GM12878 (cell line): ENCODE results near the gene KRR1. TPM values are rescaled to one million over a fixed set of nuclear protein-coding genes. Genes with fewer than 3 reads are reported as not detected.

Experiments used
- ATAC-seq: fragments of 200-7000 bp; cut with Tn5 transposase; 3 replicates; pipeline ENCODE4 v1.9.1; 2020; ENCODE audit warnings: mild to moderate bottlenecking, moderate library complexity
- BruUV-seq: library from RNA; stranded (reverse); fragments of 400-500 nt; replicated peaks from 2 replicates; lab custom pipeline; 2021; lab: Mats Ljungman, UMichigan
- CTCF ChIA-PET: fragments of 300-600 bp; sonication (Branson Sonifier 250); formaldehyde crosslinking; extraction: SDS; loops from one replicate; lab custom pipeline; 2021; ENCODE audit warnings: inconsistent platforms; lab: Yijun Ruan, JAX
- POLR2A ChIA-PET: fragments of 350-600 bp; formaldehyde crosslinking; extraction: SDS; loops from one replicate; lab custom pipeline; 2021; ENCODE audit warnings: inconsistent platforms; lab: Charles Lee
- RAD21 ChIA-PET: fragments of 300-600 bp; sonication (Branson Sonifier 250); formaldehyde crosslinking; loops from one replicate; lab custom pipeline; 2023; ENCODE audit warnings: antibody characterized with exemption; ENCODE audit not compliant: unreplicated experiment; lab: Charles Lee
- SMC1A ChIA-PET: fragments of 300-600 bp; sonication (Branson Sonifier 250); formaldehyde crosslinking; loops from one replicate; lab custom pipeline; 2023; ENCODE audit not compliant: unreplicated experiment, uncharacterized antibody; lab: Charles Lee
- DNase-seq: peaks from one replicate; pipeline ENCODE4 v3.0.0-alpha.2; 2011; ENCODE audit warnings: low read depth, low spot score
- FAIRE-seq: peaks from 3 replicates; lab custom pipeline; 2011; peaks lifted over from hg19 to GRCh38; lab: Jason Lieb, UNC
- H2AFZ ChIP-seq: 2 replicates; pipeline ENCODE4 v1.6.0; 2011; ENCODE audit warnings: low read depth, low read length, control low read depth; ENCODE audit not compliant: control insufficient read depth
- H3K27ac ChIP-seq: 2 replicates; pipeline ENCODE4 v1.5.1; 2011; ENCODE audit warnings: control low read depth; ENCODE audit not compliant: control insufficient read depth, insufficient read depth
- H3K27me3 ChIP-seq, 2 experiments: replicated peaks in 1 of 2; 2 replicates each; pipeline versions ENCODE4 v1.6.0 to v1.6.1; 2011; ENCODE audit warnings: low read length in 1 of 2; ENCODE audit not compliant: control insufficient read depth in 2 of 2, insufficient read depth in 2 of 2
- H3K36me3 ChIP-seq, 2 experiments: 2 replicates each; pipeline ENCODE4 v1.5.1; 2011; ENCODE audit warnings: low read length in 1 of 2; ENCODE audit not compliant: control insufficient read depth in 2 of 2, insufficient read depth in 2 of 2
- H3K4me1 ChIP-seq: 2 replicates; pipeline ENCODE4 v1.6.1; 2011; ENCODE audit warnings: mild to moderate bottlenecking, low read length, moderate library complexity, mixed read lengths; ENCODE audit not compliant: control insufficient read depth, insufficient read depth
- H3K4me2 ChIP-seq: 2 replicates; pipeline ENCODE4 v1.6.0; 2011; ENCODE audit warnings: control low read depth; ENCODE audit not compliant: control insufficient read depth, insufficient read depth
- H3K4me3 ChIP-seq: fragments of 200-600 bp; sonication (generic); 2 replicates; pipeline ENCODE4 v1.5.1; 2016
- H3K79me2 ChIP-seq: 2 replicates; pipeline ENCODE4 v1.6.0; 2011; ENCODE audit warnings: low read length; ENCODE audit not compliant: control insufficient read depth, insufficient read depth
- H3K9ac ChIP-seq: 2 replicates; pipeline ENCODE4 v1.8.0; 2011; ENCODE audit warnings: low read length, control low read depth, mixed read lengths; ENCODE audit not compliant: control insufficient read depth, insufficient read depth
- H3K9me3 ChIP-seq: replicated peaks from 3 replicates; pipeline ENCODE4 v1.5.1; 2011; ENCODE audit warnings: mild to moderate bottlenecking, low read length; ENCODE audit not compliant: control insufficient read depth, insufficient read depth
- H4K20me1 ChIP-seq: 2 replicates; pipeline ENCODE4 v1.6.0; 2011; ENCODE audit not compliant: control insufficient read depth, insufficient read depth
- ATF7 ChIP-seq: fragments of 450-650 bp; IDR thresholded peaks from 2 replicates; pipeline ENCODE4 v1.6.1; 2016; ENCODE audit warnings: low read depth, mild to moderate bottlenecking
- BHLHE40 ChIP-seq, 2 experiments: fragments of 450-650 bp in 1 of 2; IDR thresholded peaks; 2 replicates each; pipeline ENCODE4 v1.6.1; 2011 to 2017; ENCODE audit warnings: low read depth in 2 of 2, borderline replicate concordance in 1 of 2, improper control_type of control experiment in 1 of 2, low read length in 1 of 2, mild to moderate bottlenecking in 1 of 2
- CHD2 ChIP-seq: IDR thresholded peaks from 2 replicates; pipeline ENCODE4 v1.6.1; 2011; ENCODE audit warnings: low read depth, low read length, improper control_type of control experiment, borderline replicate concordance
- FOXM1 ChIP-seq: IDR thresholded peaks from 2 replicates; pipeline ENCODE4 v1.6.1; 2012; ENCODE audit warnings: low read depth, mild to moderate bottlenecking, inconsistent platforms, low read length, moderate library complexity
- HDAC2 ChIP-seq: fragments of 200-600 bp; sonication (generic); IDR thresholded peaks from 2 replicates; pipeline ENCODE4 v1.6.1; 2017
- IKZF1 ChIP-seq: fragments of 450-650 bp; conservative IDR thresholded peaks from 2 replicates; pipeline ENCODE4 v1.6.1; 2017; ENCODE audit warnings: antibody characterized with exemption, mild to moderate bottlenecking
- NFYA ChIP-seq: IDR thresholded peaks from 2 replicates; pipeline ENCODE4 v1.6.1; 2011; ENCODE audit warnings: low read depth, mild to moderate bottlenecking, low read length, improper control_type of control experiment, borderline replicate concordance
- NFYB ChIP-seq: IDR thresholded peaks from 2 replicates; pipeline ENCODE4 v1.6.1; 2011; ENCODE audit warnings: low read depth, mild to moderate bottlenecking, low read length, improper control_type of control experiment, moderate library complexity; ENCODE audit not compliant: insufficient read depth
- NKRF ChIP-seq: fragments of 450-650 bp; conservative IDR thresholded peaks from 2 replicates; pipeline ENCODE4 v1.6.1; 2017; ENCODE audit warnings: mild to moderate bottlenecking, moderate library complexity
- RCOR1 ChIP-seq: conservative IDR thresholded peaks from 2 replicates; pipeline ENCODE4 v1.6.1; 2012; ENCODE audit warnings: low read depth, low read length, improper control_type of control experiment
- RUNX3 ChIP-seq: IDR thresholded peaks from 2 replicates; pipeline ENCODE4 v1.6.1; 2012; ENCODE audit warnings: low read length, inconsistent platforms
- SRF ChIP-seq, 2 experiments: IDR thresholded peaks; 2 replicates each; pipeline ENCODE4 v1.6.1; 2011; ENCODE audit warnings: low read depth in 2 of 2, low read length in 2 of 2, mild to moderate bottlenecking in 1 of 2, moderate library complexity in 1 of 2
- TAF1 ChIP-seq: IDR thresholded peaks from 2 replicates; pipeline ENCODE4 v1.6.1; 2011; ENCODE audit warnings: mild to moderate bottlenecking, low read depth, low read length, borderline replicate concordance
- TBL1XR1 ChIP-seq: IDR thresholded peaks from 2 replicates; pipeline ENCODE4 v1.6.1; 2012; ENCODE audit warnings: low read depth, low read length, improper control_type of control experiment
- ZBTB40 ChIP-seq: fragments of 450-650 bp; IDR thresholded peaks from 2 replicates; pipeline ENCODE4 v1.6.1; 2016; ENCODE audit warnings: mild to moderate bottlenecking, moderate library complexity, borderline replicate concordance
- WGBS: methylation state at CpG from one replicate; pipeline ENCODE4 v1.1.6; 2016; ENCODE audit warnings: low lambda C conversion rate; ENCODE audit not compliant: insufficient replicate concordance, insufficient coverage; ENCODE audit errors: missing lambda C conversion rate; 5-methylcytosine and 5-hydroxymethylcytosine counted together
- in situ Hi-C: fragments of 300-500 bp; cut with MboI; formaldehyde crosslinking; loops from 9 replicates; pipeline ENCODE4 v1.14.3; 2018; ENCODE audit warnings: mixed read lengths
- intact Hi-C: fragments of 100-400 bp; cut with micrococcal nuclease; formaldehyde crosslinking; loops from one replicate; pipeline ENCODE4 v1.14.2; 2022; ENCODE audit not compliant: unreplicated experiment
- polyA plus RNA-seq, 11 experiments: library from polyadenylated mRNA; depleted of rRNA in 4 of 11; unstranded in 6 of 11; stranded (reverse) in 5 of 11; fragments of >200 nt; fragmentation: Nextera tagmentation in 4 of 11; fragmentation: Illumina TruSeq in 1 of 11; extraction: Ambion mirVana in 4 of 11; extraction: Trizol in 1 of 11; gene quantifications; 1 replicate in 1 of 11; 2 replicates in 10 of 11; pipeline versions ENCODE4 v1.2.1 to v1.2.3, GENCODE V29; 2011 to 2016; ENCODE audit warnings: inconsistent platforms in 2 of 11, missing spikeins in 2 of 11, low read depth in 1 of 11
- total RNA-seq, 4 experiments: library from RNA; depleted of rRNA in 3 of 4; stranded (reverse); fragments of >200 nt in 3 of 4; fragmentation: Illumina TruSeq in 1 of 4; extraction: Trizol in 1 of 4; gene quantifications; 2 replicates each; pipeline versions ENCODE4 v1.2.1 to v1.2.3, GENCODE V29; 2013 to 2021

Gene KRR1
- total and polyA plus RNA-seq, 10 of the 15 experiments (the other 5 are each of a cell fraction or from before 2014, with no cell fraction given): 29.6 to 103 (median 75.3) TPM

GRCh38 chr12:75481013-75481705 is 30.2 kb downstream of the KRR1 start (continued):
- TF ChIP-seq CHD2 (no peak), NFYB (no peak), TBL1XR1 (no peak), FOXM1 (0 out of 2 replicates have a peak, but pooled peaks have one; percentile 7), NFYA (no peak), IKZF1 (0 out of 2 replicates have a peak, but pooled peaks have one; percentile 18)

GRCh38 chr12:75480469-75480949 is 30.9 kb downstream of the KRR1 start, which contains the start of gene GLIPR1:
Gene GLIPR1, plus strand, starts transcription at chr12:75480755. Its CDS starts 126 bp downstream, at chr12:75480881.
- ChIA-PET CTCF (interaction anchor here (0.6 to 11.0 kb wide), 12 partner anchors 20 to 868 kb away, joined by 3 to 235 read pairs (median 5); partner anchors contain the start of genes BBS10, GLIPR1L1, GLIPR1L2 and KRR1), RAD21 (interaction anchor here (1.1 to 7.3 kb wide), 8 partner anchors 24 to 552 kb away, joined by 3 to 63 read pairs (median 10); partner anchors contain the start of genes CAPS2, GLIPR1L1, GLIPR1L2 and PHLDA1), POLR2A (interaction anchor here (0.6 to 1.2 kb wide), 9 partner anchors 11 to 704 kb away, joined by 3 to 9 read pairs (median 3); partner anchors contain the start of gene GLIPR1L1), SMC1A (interaction anchor here (0.6 to 8.4 kb wide), 11 partner anchors 18 to 588 kb away, joined by 3 to 151 read pairs (median 9); partner anchors contain the start of genes CAPS2, GLIPR1L1 and GLIPR1L2)
- ATAC-seq (peak; percentile 85), DNase-seq (peak; percentile 72), FAIRE-seq (peak; percentile 75)
- H3K4me1 ChIP-seq: peaks cover 28% of the 10 kb centered on the region
- peak within 1 kb of the TSS; percentile 79 for H3K9ac ChIP-seq
- WGBS: under 1% methylated on average over 8 of the region's 8 CpGs
- H3K9me3 ChIP-seq: no peaks in the 10 kb centered on the region
- in situ Hi-C loops (loop anchor here (25.0 kb wide), 1 partner anchor 793 kb away; no protein-coding TSS in a partner anchor), intact Hi-C loops (loop anchor here (2.0 kb wide), 1 partner anchor 146 kb away; the partner anchor contains the start of gene GLIPR1L1)
- no peaks in the 10 kb centered on the region for H3K36me3 ChIP-seq
- peaks cover 22% of the 10 kb centered on the region for H3K79me2 ChIP-seq
- BruUV-seq: no TSS peak
- peak within 1 kb of the TSS; percentile 83 for H3K4me3 ChIP-seq
- no peaks in the 10 kb centered on the region for H4K20me1 ChIP-seq
- peak within 1 kb of the TSS; percentile 57 for H2AFZ ChIP-seq
- no peaks in the 10 kb centered on the region for H3K27me3 ChIP-seq
- H3K4me2 ChIP-seq: peak within 1 kb of the TSS; percentile 64
- H3K27ac ChIP-seq: peak within 1 kb of the TSS; percentile 88
- no peak for TF ChIP-seq HDAC2
- TF ChIP-seq RUNX3: peak; percentile 69
- TF ChIP-seq NKRF: 0 out of 2 replicates have a peak, but pooled peaks have one; percentile 21
- no peak for TF ChIP-seq ZBTB40
- TF ChIP-seq SRF (IDR thresholded peaks at IDR 0.05; ENCODE audit: low read depth in 2 of 2, low read length in 2 of 2): peak; percentile 67 to 95
- TF ChIP-seq BHLHE40 (IDR thresholded peaks at IDR 0.05; ENCODE audit: borderline replicate concordance in 1 of 2, low read depth in 2 of 2, low read length in 1 of 2): peak in 1 of 2 experiments; percentile 67; a peak in 2 of 4 replicates
- 0 out of 2 replicates have a peak, but pooled peaks have one; percentile 2 for TF ChIP-seq RCOR1
- peak; percentile 74; the same call in 1 of the 2 replicates for TF ChIP-seq ATF7
- TF ChIP-seq TAF1: peak; percentile 91
